HG03354 (cell line): Measurements from ENCODE around the gene USP31.

Source experiments
- ATAC-seq: cut with Tn5 transposase; IDR thresholded peaks from one replicate; pipeline ENCODE4 v1.9.1; 2021; ENCODE audit warnings: mild to moderate bottlenecking; ENCODE audit not compliant: unreplicated experiment, poor library complexity, severe bottlenecking

The USP31 gene

GRCh38 chr16:23071196-23072083 lies 77.8 kb downstream of the USP31 start:
- no peak for ATAC-seq

GRCh38 chr16:23069844-23070243 lies 79.4 kb downstream of the USP31 start:
- ATAC-seq = no peak

- ATAC-seq = no peak
Measured at GRCh38 chr16:23068079-23068736, 81.0 kb downstream of the USP31 start.

- ATAC-seq = no peak
Measured at GRCh38 chr16:23066676-23067075, 82.6 kb downstream of the USP31 start.

- no peak for ATAC-seq
Measured at GRCh38 chr16:23064639-23065038, 84.6 kb downstream of the USP31 start.

- ATAC-seq = no peak
Measured at GRCh38 chr16:23062524-23062923, 86.7 kb downstream of the USP31 start.

GRCh38 chr16:23061669-23062068 lies 87.6 kb downstream of the USP31 start:
- ATAC-seq = no peak

GRCh38 chr16:23060458-23061320 lies 88.6 kb downstream of the USP31 start:
- ATAC-seq = no peak

GRCh38 chr16:23059433-23059832 lies 89.8 kb downstream of the USP31 start:
- no peak for ATAC-seq

GRCh38 chr16:23058576-23058975 lies 90.7 kb downstream of the USP31 start:
- no peak for ATAC-seq

GRCh38 chr16:23057013-23057596 lies 92.1 kb downstream of the USP31 start:
- ATAC-seq = no peak

GRCh38 chr16:23055481-23055880 lies 93.8 kb downstream of the USP31 start:
- ATAC-seq = no peak

- no peak for ATAC-seq
Measured at GRCh38 chr16:23052908-23053580, 96.2 kb downstream of the USP31 start.

GRCh38 chr16:23052221-23052620 lies 97.0 kb downstream of the USP31 start:
- ATAC-seq = no peak

- no peak for ATAC-seq
Measured at GRCh38 chr16:23051587-23051986, 97.7 kb downstream of the USP31 start.

GRCh38 chr16:23048164-23048563 lies 101.1 kb downstream of the USP31 start:
- ATAC-seq = no peak

GRCh38 chr16:23045025-23045424 lies 104.2 kb downstream of the USP31 start:
- ATAC-seq = no peak

GRCh38 chr16:23040246-23040645 lies 109.0 kb downstream of the USP31 start:
- ATAC-seq = no peak

- no peak for ATAC-seq
Measured at GRCh38 chr16:23039118-23039517, 110.1 kb downstream of the USP31 start.
